ENCODE measurements around the gene ANKRD33B. TPM values are rescaled to one million over a fixed set of nuclear protein-coding genes. Genes with fewer than 3 reads are reported as not detected.
"Not testable (repeated sequence)": the region's sequence is repeated elsewhere in the genome, so short reads cannot be mapped to it uniquely, and the experiment has no call there.

ANKRD33B gene
- polyA plus RNA-seq, 3 donors: 0.05 TPM; not detected in 2

DNA sequence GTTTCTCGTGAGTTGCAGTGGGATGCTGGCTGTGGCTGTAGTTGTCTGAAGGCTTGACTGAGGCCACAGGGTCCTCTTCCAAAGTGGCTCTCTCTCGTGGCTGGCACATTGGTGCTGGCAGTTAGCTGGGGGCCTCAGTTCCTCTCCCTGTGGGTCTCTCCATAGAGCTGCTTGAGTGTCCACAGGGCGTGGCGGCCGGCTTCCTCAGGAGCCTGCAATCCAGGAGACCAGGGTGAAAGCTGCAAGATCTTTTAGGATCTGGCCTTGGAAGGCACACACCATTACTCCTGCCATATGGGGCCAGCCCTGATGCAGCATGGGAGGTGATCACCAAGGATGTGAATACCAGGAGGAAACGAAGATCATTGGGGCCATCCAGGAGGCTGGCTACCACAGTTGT, 41.1 kb downstream of the ANKRD33B start:
- peaks cover 38% of the 10 kb centered on the region for H3K4me1 Mint-ChIP-seq
- H3K79me2 ChIP-seq (ENCODE audit: insufficient read depth, low read length): peaks cover 9% of the 10 kb centered on the region

GRCh38 chr5:10606632-10607022, 42.8 kb downstream of the ANKRD33B start:
- H4K20me1 ChIP-seq (ENCODE audit: insufficient read depth, low read length); H3K9me3 ChIP-seq (replicated peaks in 1 of 2; ENCODE audit: control insufficient read depth in 1 of 2, insufficient read depth in 1 of 2, low read length in 2 of 2); H3K9me3 Mint-ChIP-seq; DNase-seq; H3K4me2 ChIP-seq (replicated peaks; ENCODE audit: extremely low read depth, low read length, poor library complexity, severe bottlenecking); H3K9ac ChIP-seq (ENCODE audit: insufficient read depth, low read length, poor library complexity, severe bottlenecking); H3K36me3 ChIP-seq (replicated peaks in 1 of 2; ENCODE audit: control insufficient read depth in 1 of 2, insufficient read depth in 2 of 2, low read length in 2 of 2); H2AFZ ChIP-seq (ENCODE audit: insufficient read depth, low read depth, low read length, poor library complexity, severe bottlenecking); H3K27me3 ChIP-seq (ENCODE audit: control insufficient read depth in 2 of 2, insufficient read depth in 2 of 2, low read length in 2 of 2); H3K27me3 Mint-ChIP-seq (ENCODE audit: low read depth in 3 of 3); H3K27ac ChIP-seq (ENCODE audit: low read depth in 1 of 2, low read length in 2 of 2); H3K36me3 Mint-ChIP-seq; H3K4me3 ChIP-seq (replicated peaks in 1 of 3; ENCODE audit: low read depth in 2 of 3, low read length in 3 of 3): not testable (repeated sequence)
- peak overlapping the region in 3 of 7 donors; percentile 89 to 94 (median 92) for H3K27ac Mint-ChIP-seq
- H3K4me1 Mint-ChIP-seq: peaks cover 33% of the 10 kb centered on the region
- intact Hi-C loops (cut with micrococcal nuclease): loop anchor here in 1 of 2 donors (5.0 kb wide), 1 partner anchor 44 kb away; the partner anchor contains the start of gene ANKRD33B
- WGBS (ENCODE audit: insufficient coverage): 76% methylated on average over 3 of the region's 9 CpGs
- H3K4me3 Mint-ChIP-seq: peak overlapping the region in 1 of 2 donors; percentile 69
- H3K4me1 ChIP-seq (ENCODE audit: control insufficient read depth in 1 of 2, insufficient read depth in 2 of 2, low read length in 2 of 2): peaks cover 21 to 29% of the 10 kb centered on the region in 2 donors
- peaks cover 10% of the 10 kb centered on the region for H3K79me2 ChIP-seq (ENCODE audit: insufficient read depth, low read length)

More for the DNA sequence above, 41.1 kb downstream of the ANKRD33B start:
- H3K4me1 ChIP-seq (ENCODE audit: control insufficient read depth in 1 of 2, insufficient read depth in 2 of 2, low read length in 2 of 2): peaks cover 21 to 31% of the 10 kb centered on the region in 2 donors
- intact Hi-C loops (cut with micrococcal nuclease): loop anchor here in 1 of 2 donors (5.0 kb wide), 1 partner anchor 43 kb away; the partner anchor contains the start of gene ANKRD33B
- no peaks in the 10 kb centered on the region for H3K9me3 ChIP-seq (replicated peaks in 1 of 2; ENCODE audit: control insufficient read depth in 1 of 2, insufficient read depth in 1 of 2, low read length in 2 of 2)
- no peak overlapping the region for H3K4me3 ChIP-seq (replicated peaks in 1 of 3; ENCODE audit: low read depth in 2 of 3, low read length in 3 of 3)
- no peaks in the 10 kb centered on the region for H4K20me1 ChIP-seq (ENCODE audit: insufficient read depth, low read length)
- no peak for DNase-seq
- Mint-ChIP-seq H3K27ac (peak overlapping the region in 2 of 7 donors; percentile 18 to 28), H3K4me3 (no peak overlapping the region), H3K27me3 (ENCODE audit: low read depth in 3 of 3) (peaks cover 0 to 2% (median 1%) of the 10 kb centered on the region in 3 donors), H3K36me3 (no peaks in the 10 kb centered on the region), H3K9me3 (peaks cover 0 to 2% (median 0%) of the 10 kb centered on the region in 7 donors)
- H2AFZ ChIP-seq (ENCODE audit: insufficient read depth, low read depth, low read length, poor library complexity, severe bottlenecking): no peak overlapping the region
- TF ChIP-seq, protein P1, sequence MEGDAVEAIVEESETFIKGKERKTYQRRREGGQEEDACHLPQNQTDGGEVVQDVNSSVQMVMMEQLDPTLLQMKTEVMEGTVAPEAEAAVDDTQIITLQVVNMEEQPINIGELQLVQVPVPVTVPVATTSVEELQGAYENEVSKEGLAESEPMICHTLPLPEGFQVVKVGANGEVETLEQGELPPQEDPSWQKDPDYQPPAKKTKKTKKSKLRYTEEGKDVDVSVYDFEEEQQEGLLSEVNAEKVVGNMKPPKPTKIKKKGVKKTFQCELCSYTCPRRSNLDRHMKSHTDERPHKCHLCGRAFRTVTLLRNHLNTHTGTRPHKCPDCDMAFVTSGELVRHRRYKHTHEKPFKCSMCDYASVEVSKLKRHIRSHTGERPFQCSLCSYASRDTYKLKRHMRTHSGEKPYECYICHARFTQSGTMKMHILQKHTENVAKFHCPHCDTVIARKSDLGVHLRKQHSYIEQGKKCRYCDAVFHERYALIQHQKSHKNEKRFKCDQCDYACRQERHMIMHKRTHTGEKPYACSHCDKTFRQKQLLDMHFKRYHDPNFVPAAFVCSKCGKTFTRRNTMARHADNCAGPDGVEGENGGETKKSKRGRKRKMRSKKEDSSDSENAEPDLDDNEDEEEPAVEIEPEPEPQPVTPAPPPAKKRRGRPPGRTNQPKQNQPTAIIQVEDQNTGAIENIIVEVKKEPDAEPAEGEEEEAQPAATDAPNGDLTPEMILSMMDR (IDR thresholded peaks at IDR 0.05): no peak
- H3K4me2 ChIP-seq (replicated peaks; ENCODE audit: extremely low read depth, low read length, poor library complexity, severe bottlenecking): no peak overlapping the region
- no peaks in the 10 kb centered on the region for H3K36me3 ChIP-seq (replicated peaks in 1 of 2; ENCODE audit: control insufficient read depth in 1 of 2, insufficient read depth in 2 of 2, low read length in 2 of 2)
- H3K27me3 ChIP-seq (ENCODE audit: control insufficient read depth in 2 of 2, insufficient read depth in 2 of 2, low read length in 2 of 2): no peaks in the 10 kb centered on the region
- 76% methylated on average over 5 of the region's 6 CpGs for WGBS (ENCODE audit: insufficient coverage)
- no peak overlapping the region for H3K27ac ChIP-seq (ENCODE audit: low read depth in 1 of 2, low read length in 2 of 2)
- no peak overlapping the region for H3K9ac ChIP-seq (ENCODE audit: insufficient read depth, low read length, poor library complexity, severe bottlenecking)

Data from CD14-positive monocyte (primary cell).